Psoas muscle (tissue), 8 donors: ENCODE measurements around the gene ANK2. TPM values are rescaled to one million over a fixed set of nuclear protein-coding genes. Genes with fewer than 3 reads are reported as not detected.

ENCODE experiments used
- ATAC-seq, 4 donors: fragments of 200-7000 bp; cut with Tn5 transposase; one replicate each; pipeline ENCODE4 v1.9.1; 2020; ENCODE audit warnings: moderate library complexity in 3 of 4, mild to moderate bottlenecking in 2 of 4
- DNase-seq, 2 donors: peaks; one replicate each; pipeline ENCODE4 v3.0.0-alpha.2; 2020
- H3K27ac ChIP-seq: fragments of 200-600 bp; one replicate; pipeline ENCODE4 v1.8.0; 2022
- H3K27me3 ChIP-seq, 3 donors: fragments of 200-600 bp in 1 of 3; one replicate each; pipeline versions ENCODE4 v1.6.1 to v1.8.0; 2013 to 2022; ENCODE audit warnings: low read length in 2 of 3, mild to moderate bottlenecking in 2 of 3, moderate library complexity in 1 of 3; ENCODE audit not compliant: insufficient read depth in 3 of 3
- H3K36me3 ChIP-seq, 2 donors: fragments of 200-600 bp in 1 of 2; one replicate each; pipeline versions ENCODE4 v1.6.1 to v1.8.0; 2013 to 2022; ENCODE audit warnings: low read depth in 1 of 2, mild to moderate bottlenecking in 1 of 2, moderate library complexity in 1 of 2; ENCODE audit not compliant: insufficient read depth in 1 of 2
- H3K4me1 ChIP-seq: fragments of 200-600 bp; one replicate; pipeline ENCODE4 v1.8.0; 2022
- H3K4me3 ChIP-seq: fragments of 200-600 bp; one replicate; pipeline ENCODE4 v1.8.0; 2022; ENCODE audit warnings: mild to moderate bottlenecking
- H3K9me3 ChIP-seq: fragments of 200-600 bp; one replicate; pipeline ENCODE4 v1.8.0; 2022
- WGBS, 3 donors: extraction: QIAGEN DNeasy Blood & Tissue Kit; methylation state at CpG; one replicate each; pipeline versions ENCODE4 v1.1.6 to v1.1.7; 2013; 5-methylcytosine and 5-hydroxymethylcytosine counted together
- intact Hi-C, 2 donors: fragments of 100-400 bp; cut with DNase I; formaldehyde crosslinking; loops; one replicate each; pipeline versions ENCODE4 v1.11.0 to v1.14.2; 2022
- polyA plus RNA-seq, 3 donors: library from polyadenylated mRNA; stranded (reverse); fragments of 200-250 nt; gene quantifications; one replicate each; pipeline ENCODE4 v1.2.3, GENCODE V29; 2013
- total RNA-seq, 4 donors: library from RNA; stranded (reverse); fragmentation: NEBNext Ultra II Directional in 2 of 4; extraction: Animal tissue kit (Norgen Biotek cat#: 25700) in 2 of 4; gene quantifications; one replicate each; pipeline versions ENCODE4 v1.2.1 to v1.2.4, GENCODE V29; 2021 to 2023
- TF ChIP-seq, protein P1 (sequence below): fragments of 200-600 bp; IDR thresholded peaks from one replicate; pipeline ENCODE4 v1.8.0; 2022; ENCODE audit warnings: antibody characterized with exemption
- donor health status: healthy with polysubstance abuse.
- donor health status: DM: no; HTN: no; CAD: no; lungs with moderate emphysema.
- donor health status: Bipolar disorder and iron deficiency.
- donor health status: healthy.
- donor health status: DM: yes; HTN: yes; CAD: no.
- donor health status: DM: no; HTN: no; CAD: no.
- donor health status: DM: no; HTN: no; CAD: no.
- donor health status: DM: yes; HTN: yes; CAD: no.

ANK2 gene
- total and polyA plus RNA-seq, 7 donors: 14.1 to 153 (median 78.5) TPM

DNA sequence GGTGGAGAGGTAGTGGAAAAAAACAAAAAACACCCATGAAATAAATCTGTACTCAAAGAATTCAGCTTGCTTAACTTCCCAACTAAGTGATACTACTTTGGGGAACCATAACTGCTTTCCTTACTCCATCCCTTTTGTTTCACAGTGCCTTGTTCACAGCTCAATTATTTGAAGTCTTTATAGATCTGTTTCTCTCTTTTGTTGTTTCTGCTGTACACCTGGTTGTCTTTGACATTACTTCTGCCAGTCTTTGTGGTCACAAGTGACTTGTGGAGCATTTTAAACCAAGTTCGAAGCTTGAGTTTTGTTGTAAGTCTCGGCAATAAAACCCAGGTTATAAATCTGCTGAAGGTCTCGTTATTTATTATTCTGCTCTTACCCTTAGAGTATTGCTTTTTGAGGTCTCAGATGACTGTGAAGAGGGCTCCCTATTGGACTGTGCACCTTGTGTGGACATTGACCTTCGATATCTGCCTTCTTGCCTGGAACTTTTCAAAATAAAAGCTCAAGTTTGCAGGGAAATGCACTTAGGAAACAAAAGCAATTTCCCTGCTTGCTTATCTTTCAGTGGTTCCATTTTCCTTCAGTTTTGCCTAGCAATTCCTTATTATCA, 59.8 kb downstream of the ANK2 start:
- Histone ChIP-seq H3K27ac (no peak overlapping the region), H3K4me3 (no peak overlapping the region), H3K27me3 (no peaks in the 10 kb centered on the region), H3K4me1 (no peaks in the 10 kb centered on the region), H3K36me3 (no peaks in the 10 kb centered on the region), H3K9me3 (no peaks in the 10 kb centered on the region)
- TF ChIP-seq, protein P1, sequence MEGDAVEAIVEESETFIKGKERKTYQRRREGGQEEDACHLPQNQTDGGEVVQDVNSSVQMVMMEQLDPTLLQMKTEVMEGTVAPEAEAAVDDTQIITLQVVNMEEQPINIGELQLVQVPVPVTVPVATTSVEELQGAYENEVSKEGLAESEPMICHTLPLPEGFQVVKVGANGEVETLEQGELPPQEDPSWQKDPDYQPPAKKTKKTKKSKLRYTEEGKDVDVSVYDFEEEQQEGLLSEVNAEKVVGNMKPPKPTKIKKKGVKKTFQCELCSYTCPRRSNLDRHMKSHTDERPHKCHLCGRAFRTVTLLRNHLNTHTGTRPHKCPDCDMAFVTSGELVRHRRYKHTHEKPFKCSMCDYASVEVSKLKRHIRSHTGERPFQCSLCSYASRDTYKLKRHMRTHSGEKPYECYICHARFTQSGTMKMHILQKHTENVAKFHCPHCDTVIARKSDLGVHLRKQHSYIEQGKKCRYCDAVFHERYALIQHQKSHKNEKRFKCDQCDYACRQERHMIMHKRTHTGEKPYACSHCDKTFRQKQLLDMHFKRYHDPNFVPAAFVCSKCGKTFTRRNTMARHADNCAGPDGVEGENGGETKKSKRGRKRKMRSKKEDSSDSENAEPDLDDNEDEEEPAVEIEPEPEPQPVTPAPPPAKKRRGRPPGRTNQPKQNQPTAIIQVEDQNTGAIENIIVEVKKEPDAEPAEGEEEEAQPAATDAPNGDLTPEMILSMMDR: no peak
- ATAC-seq (no peak), DNase-seq (no peak)
- intact Hi-C loops: loop anchor here (5.0 to 10.0 kb wide), 2 partner anchors 73 to 136 kb away; no protein-coding TSS in a partner anchor
- WGBS, 3 donors: 50 to 73% (median 54%) methylated on average over 4 of the region's 4 CpGs

DNA sequence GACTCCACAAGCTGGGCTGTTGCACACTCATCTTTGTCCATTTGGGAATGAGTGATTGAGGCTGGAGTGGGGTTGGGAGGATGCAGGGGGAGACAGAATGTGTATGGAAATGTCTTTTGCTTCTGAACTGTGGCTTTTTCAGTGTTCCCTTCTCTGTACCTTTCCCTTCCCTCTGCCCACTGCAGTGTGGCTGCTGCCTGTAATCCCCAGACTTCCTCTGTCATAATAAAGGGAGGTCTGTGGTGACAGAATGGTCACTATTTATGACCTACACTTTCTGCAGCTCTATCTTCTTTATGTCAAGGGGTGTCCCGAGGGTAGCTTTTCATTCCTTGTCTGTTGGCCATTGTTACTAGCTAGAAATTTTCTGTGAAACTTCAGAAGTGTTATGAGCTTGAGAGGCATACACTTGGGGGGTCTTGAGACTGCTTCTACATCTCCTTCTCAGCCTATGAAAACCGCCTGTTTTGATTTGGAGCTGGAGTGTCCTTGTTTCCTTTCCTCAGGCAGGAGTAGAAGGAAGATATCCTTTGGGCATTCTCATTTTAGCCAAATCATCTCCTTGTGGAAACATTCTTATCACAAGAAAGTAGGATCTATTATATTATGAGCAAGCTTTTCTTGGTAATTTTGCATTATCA, 63.0 kb downstream of the ANK2 start:
- no peaks in the 10 kb centered on the region for H3K9me3 ChIP-seq
- DNase-seq: no peak
- H3K36me3 ChIP-seq: no peaks in the 10 kb centered on the region
- intact Hi-C loops: no loop called here
- no peak overlapping the region for H3K27ac ChIP-seq
- TF ChIP-seq, protein P1: no peak
- 53 to 60% (median 54%) methylated on average over 2 of the region's 2 CpGs for WGBS, 3 donors
- no peak for ATAC-seq
- H3K4me3 ChIP-seq: no peak overlapping the region
- no peaks in the 10 kb centered on the region for H3K27me3 ChIP-seq
- no peaks in the 10 kb centered on the region for H3K4me1 ChIP-seq

DNA sequence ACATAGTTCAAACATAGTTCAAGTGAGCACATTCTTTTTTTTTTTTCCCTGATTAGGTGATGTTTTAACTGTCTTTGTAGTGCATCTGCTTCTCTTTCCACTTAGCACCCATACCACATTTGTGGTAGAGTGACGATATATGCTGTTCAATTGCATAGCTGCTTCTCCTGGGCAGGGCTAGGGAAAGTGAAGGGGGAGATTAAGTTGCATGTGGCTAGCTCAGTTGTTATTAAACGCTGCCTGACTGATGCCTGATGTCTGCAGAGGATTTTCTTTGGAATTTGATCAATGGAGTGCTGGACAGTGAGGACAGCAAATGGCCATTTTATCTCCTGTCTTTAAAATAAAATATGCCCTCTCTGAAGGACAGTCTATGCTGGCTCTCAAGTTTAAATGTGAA, 63.7 kb downstream of the ANK2 start:
- no peaks in the 10 kb centered on the region for H3K9me3 ChIP-seq
- H3K36me3 ChIP-seq: no peaks in the 10 kb centered on the region
- TF ChIP-seq, protein P1: no peak
- H3K27me3 ChIP-seq: no peaks in the 10 kb centered on the region
- ATAC-seq (peak in 2 of 4 donors; percentile 49), DNase-seq (no peak)
- H3K4me3 ChIP-seq: no peak overlapping the region
- 32 to 56% (median 32%) methylated on average over 2 of the region's 2 CpGs for WGBS, 3 donors
- H3K27ac ChIP-seq: no peak overlapping the region
- no peaks in the 10 kb centered on the region for H3K4me1 ChIP-seq
- intact Hi-C loops: no loop called here

DNA sequence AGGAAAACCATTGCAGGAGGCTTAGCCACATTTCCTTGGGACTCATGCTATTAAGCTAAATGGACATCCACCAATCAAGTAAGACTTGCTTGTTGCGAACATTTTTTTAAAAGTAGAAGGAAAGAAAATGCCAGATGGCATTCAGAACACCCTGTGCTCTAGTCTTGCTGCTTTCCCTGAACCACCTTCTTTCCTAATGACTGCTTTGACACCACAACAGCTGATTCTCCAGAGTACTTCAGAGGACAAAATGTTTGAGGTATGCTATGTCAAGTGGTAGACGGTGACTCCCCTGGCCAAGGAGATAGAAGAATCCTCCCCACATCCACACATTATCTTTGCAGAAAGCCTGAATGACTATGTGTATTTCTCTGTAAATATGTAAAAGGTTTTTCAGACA, 65.4 kb downstream of the ANK2 start:
- no peak overlapping the region for H3K4me3 ChIP-seq
- H3K36me3 ChIP-seq: no peaks in the 10 kb centered on the region
- TF ChIP-seq, protein P1: no peak
- no peaks in the 10 kb centered on the region for H3K9me3 ChIP-seq
- DNase-seq: no peak
- intact Hi-C loops: no loop called here
- no peak overlapping the region for H3K27ac ChIP-seq
- ATAC-seq: peak in 2 of 4 donors; percentile 34 to 78
- H3K27me3 ChIP-seq: no peaks in the 10 kb centered on the region
- WGBS, 3 donors: 55 to 86% (median 75%) methylated on average over 2 of the region's 2 CpGs
- peaks cover 4% of the 10 kb centered on the region for H3K4me1 ChIP-seq
